ENCODE data around the gene RALBP1.

- TF ChIP-seq L3MBTL2 (conservative IDR thresholded peaks at IDR 0.05) = no peak
- no peak for TF ChIP-seq ZNF384 (IDR thresholded peaks at IDR 0.05)
- no peak for TF ChIP-seq BHLHE40 (IDR thresholded peaks at IDR 0.05; ENCODE audit: borderline replicate concordance)
- no peak for TF ChIP-seq SP1 (IDR thresholded peaks at IDR 0.05)
- no peak for TF ChIP-seq ARNT (IDR thresholded peaks at IDR 0.05)
- no peak for TF ChIP-seq ELF4 (IDR thresholded peaks at IDR 0.05)
- no peak for TF ChIP-seq FOXM1 (IDR thresholded peaks at IDR 0.05; ENCODE audit: borderline replicate concordance)
- 0 out of 2 replicates have a peak, but pooled peaks have one; percentile 18 for TF ChIP-seq PKNOX1 (IDR thresholded peaks at IDR 0.05)
- no peak for TF ChIP-seq SUZ12 (IDR thresholded peaks at IDR 0.05)
- TF ChIP-seq TARDBP (IDR thresholded peaks at IDR 0.05) = no peak
- TF ChIP-seq HDGF (IDR thresholded peaks at IDR 0.05; ENCODE audit: borderline replicate concordance) = no peak
These were observed 100.2 kb downstream of the RALBP1 start for GRCh38 chr18:9575558-9575957.
